GM19193 (cell line): ENCODE results near the gene SYCE1.

Source experiments
- POLR2A ChIP-seq: IDR thresholded peaks from 4 replicates; pipeline ENCODE4 v1.6.1; 2011; ENCODE audit not compliant: insufficient read depth, insufficient read length; ENCODE audit errors: extremely low read depth

Gene SYCE1

GRCh38 chr10:133565441-133566294, at the start of gene SYCE1:
Gene SYCE1, minus strand, starts transcription at chr10:133565583. Its CDS starts 54 bp downstream, at chr10:133565529.
- no peak for TF ChIP-seq POLR2A

GRCh38 chr10:133614830-133615580, 49.6 kb upstream of the SYCE1 start:
- TF ChIP-seq POLR2A = no peak

- TF ChIP-seq POLR2A = no peak
Observed at GRCh38 chr10:133613699-133614098, 48.3 kb upstream of the SYCE1 start.

- TF ChIP-seq POLR2A = no peak
Observed at GRCh38 chr10:133611079-133611478, 45.7 kb upstream of the SYCE1 start.

- no peak for TF ChIP-seq POLR2A
Observed at GRCh38 chr10:133608855-133609254, 43.5 kb upstream of the SYCE1 start.

- no peak for TF ChIP-seq POLR2A
Observed at GRCh38 chr10:133600657-133601056, 35.3 kb upstream of the SYCE1 start.

GRCh38 chr10:133592716-133593115, 27.3 kb upstream of the SYCE1 start:
- TF ChIP-seq POLR2A = no peak

- no peak for TF ChIP-seq POLR2A
Observed at GRCh38 chr10:133590970-133591359, 25.6 kb upstream of the SYCE1 start.

- TF ChIP-seq POLR2A = no peak
Observed at GRCh38 chr10:133590226-133590969, 25.0 kb upstream of the SYCE1 start.

GRCh38 chr10:133568287-133568614, 2.9 kb upstream of the SYCE1 start:
- no peak for TF ChIP-seq POLR2A

GRCh38 chr10:133567609-133568286, 2.4 kb upstream of the SYCE1 start:
- TF ChIP-seq POLR2A = no peak

- TF ChIP-seq POLR2A = no peak
Observed at GRCh38 chr10:133567119-133567518, 1.7 kb upstream of the SYCE1 start.

GRCh38 chr10:133564816-133565215, 567 bp downstream of the SYCE1 start:
- TF ChIP-seq POLR2A = no peak

- no peak for TF ChIP-seq POLR2A
Observed at GRCh38 chr10:133559216-133559615, 6.2 kb downstream of the SYCE1 start.

- TF ChIP-seq POLR2A = no peak
Observed at GRCh38 chr10:133557381-133557780, 8.0 kb downstream of the SYCE1 start.
